Smooth muscle cell (in vitro differentiated cells): Measurements from ENCODE around the gene MAP4K3. TPM values are rescaled to one million over a fixed set of nuclear protein-coding genes. Genes with fewer than 3 reads are reported as not detected.
A peak's percentile ranks its signal among the peaks of the same experiment; 100 is the strongest.

Experiments
- DNase-seq: peaks from one replicate; lab custom pipeline; 2025; ENCODE audit not compliant: unreplicated experiment; lab: John Stamatoyannopoulos, UW
- H2AFZ ChIP-seq: fragments of 200-600 bp; sonication (generic); 2 replicates; pipeline ENCODE4 v1.6.0; 2016; ENCODE audit warnings: antibody characterized with exemption, low read depth, mild to moderate bottlenecking
- H3F3A ChIP-seq: fragments of 200-600 bp; sonication (generic); 2 replicates; pipeline ENCODE4 v1.6.0; 2017; ENCODE audit warnings: antibody characterized with exemption, low read depth
- H3K27ac ChIP-seq: fragments of 200-600 bp; sonication (generic); 2 replicates; pipeline ENCODE4 v1.5.1; 2016; ENCODE audit warnings: low read depth, mild to moderate bottlenecking
- H3K27me3 ChIP-seq: fragments of 200-600 bp; sonication (generic); 2 replicates; pipeline ENCODE4 v1.6.1; 2016; ENCODE audit warnings: low read depth, mild to moderate bottlenecking
- H3K36me3 ChIP-seq: fragments of 200-600 bp; sonication (generic); 2 replicates; pipeline ENCODE4 v1.5.1; 2016; ENCODE audit warnings: low read depth
- H3K4me1 ChIP-seq: fragments of 200-600 bp; sonication (generic); 2 replicates; pipeline ENCODE4 v1.5.1; 2016; ENCODE audit warnings: low read depth
- H3K4me2 ChIP-seq: fragments of 200-600 bp; sonication (generic); 2 replicates; pipeline ENCODE4 v1.6.0; 2016; ENCODE audit warnings: mild to moderate bottlenecking
- H3K4me3 ChIP-seq: fragments of 200-600 bp; sonication (generic); 2 replicates; pipeline ENCODE4 v1.5.1; 2016; ENCODE audit warnings: mild to moderate bottlenecking
- H3K79me2 ChIP-seq: fragments of 200-600 bp; sonication (generic); 2 replicates; pipeline ENCODE4 v1.6.0; 2016; ENCODE audit warnings: low read depth, mild to moderate bottlenecking
- H3K9ac ChIP-seq: fragments of 200-600 bp; sonication (generic); 2 replicates; pipeline ENCODE4 v1.6.0; 2016; ENCODE audit warnings: low read depth
- H3K9me3 ChIP-seq: fragments of 200-600 bp; sonication (generic); replicated peaks from 2 replicates; pipeline ENCODE4 v1.5.1; 2016; ENCODE audit warnings: low read depth
- H4K20me1 ChIP-seq: fragments of 200-600 bp; sonication (generic); 2 replicates; pipeline ENCODE4 v1.6.0; 2016; ENCODE audit warnings: low read depth
- CTCF ChIP-seq: fragments of 200-600 bp; sonication (generic); IDR thresholded peaks from 2 replicates; pipeline ENCODE4 v1.5.1; 2017; ENCODE audit warnings: borderline replicate concordance, mild to moderate bottlenecking, antibody characterized with exemption; ENCODE audit not compliant: insufficient read depth, poor library complexity, severe bottlenecking
- WGBS: methylation state at CpG from one replicate; pipeline ENCODE4 v1.1.7; 2016; ENCODE audit warnings: low lambda C conversion rate; 5-methylcytosine and 5-hydroxymethylcytosine counted together
- polyA plus RNA-seq: library from polyadenylated mRNA; unstranded; fragments of >200 nt; fragmentation: Nextera tagmentation; extraction: Ambion mirVana; gene quantifications from 2 replicates; pipeline ENCODE4 v1.2.1, GENCODE V29; 2016
- total RNA-seq: library from RNA; depleted of rRNA; stranded (reverse); fragments of >200 nt; gene quantifications from 2 replicates; pipeline ENCODE4 v1.2.3, GENCODE V29; 2014

MAP4K3 gene
- total RNA-seq, result 70.9 and 91.7 TPM in 2 replicates
- 21.3 and 30.8 TPM in 2 replicates for polyA plus RNA-seq

- peak within 1 kb of the TSS; percentile 91 for H3K27ac ChIP-seq
- H3F3A ChIP-seq, result peaks cover 15% of the 10 kb centered on the region
- no peaks in the 10 kb centered on the region for H3K36me3 ChIP-seq
- peak within 1 kb of the TSS; percentile 89 for H2AFZ ChIP-seq
- no peaks in the 10 kb centered on the region for H3K27me3 ChIP-seq
- H3K9me3 ChIP-seq, result no peaks in the 10 kb centered on the region
- H3K9ac ChIP-seq, result peak within 1 kb of the TSS; percentile 96
- peak within 1 kb of the TSS; percentile 91 for H3K4me3 ChIP-seq
- peaks cover 45% of the 10 kb centered on the region for H3K4me1 ChIP-seq
- TF ChIP-seq CTCF, result no peak
- WGBS, result under 1% methylated on average over 67 of the region's 109 CpGs
- DNase-seq, result peak; percentile 87
- peaks cover 45% of the 10 kb centered on the region for H4K20me1 ChIP-seq
- peak within 1 kb of the TSS; percentile 94 for H3K4me2 ChIP-seq
- peaks cover 56% of the 10 kb centered on the region for H3K79me2 ChIP-seq
These were observed at the start of gene MAP4K3 for GRCh38 chr2:39436592-39437521. Gene MAP4K3, minus strand, starts transcription at chr2:39437285. Its CDS starts 298 bp downstream, at chr2:39436987.

GRCh38 chr2:39486071-39486470 lies 49.0 kb upstream of the MAP4K3 start:
- no peak overlapping the region for H2AFZ ChIP-seq
- no peaks in the 10 kb centered on the region for H3K79me2 ChIP-seq
- no peak for DNase-seq
- no peaks in the 10 kb centered on the region for H4K20me1 ChIP-seq
- no peaks in the 10 kb centered on the region for H3K36me3 ChIP-seq
- H3K4me2 ChIP-seq, result no peak overlapping the region
- WGBS, result 45% methylated on average over 2 of the region's 2 CpGs
- no peak overlapping the region for H3K27ac ChIP-seq
- TF ChIP-seq CTCF, result no peak
- H3K9ac ChIP-seq, result no peak overlapping the region
- no peak overlapping the region for H3K4me3 ChIP-seq
- no peaks in the 10 kb centered on the region for H3K9me3 ChIP-seq
- H3K4me1 ChIP-seq, result peaks cover 17% of the 10 kb centered on the region
- H3K27me3 ChIP-seq, result no peaks in the 10 kb centered on the region
- peaks cover 4% of the 10 kb centered on the region for H3F3A ChIP-seq

GRCh38 chr2:39484620-39485495 lies 47.8 kb upstream of the MAP4K3 start:
- no peaks in the 10 kb centered on the region for H3K9me3 ChIP-seq
- H3K27ac ChIP-seq, result no peak overlapping the region
- no peaks in the 10 kb centered on the region for H4K20me1 ChIP-seq
- H3K36me3 ChIP-seq, result no peaks in the 10 kb centered on the region
- H3K9ac ChIP-seq, result no peak overlapping the region
- H3F3A ChIP-seq, result peaks cover 4% of the 10 kb centered on the region
- no peak overlapping the region for H3K4me2 ChIP-seq
- no peak for DNase-seq
- TF ChIP-seq CTCF, result no peak
- H3K79me2 ChIP-seq, result no peaks in the 10 kb centered on the region
- no peak overlapping the region for H2AFZ ChIP-seq
- H3K4me1 ChIP-seq, result peaks cover 17% of the 10 kb centered on the region
- WGBS, result 62% methylated on average over 3 of the region's 3 CpGs
- H3K27me3 ChIP-seq, result no peaks in the 10 kb centered on the region
- H3K4me3 ChIP-seq, result no peak overlapping the region
